Kidney tubule cell (primary cell): ENCODE data around the gene HHAT.

Experiments used
- DNase-seq: peaks from one replicate; pipeline ENCODE4 v3.0.0-alpha.2; 2018; ENCODE audit warnings: low spot score

HHAT gene

DNA sequence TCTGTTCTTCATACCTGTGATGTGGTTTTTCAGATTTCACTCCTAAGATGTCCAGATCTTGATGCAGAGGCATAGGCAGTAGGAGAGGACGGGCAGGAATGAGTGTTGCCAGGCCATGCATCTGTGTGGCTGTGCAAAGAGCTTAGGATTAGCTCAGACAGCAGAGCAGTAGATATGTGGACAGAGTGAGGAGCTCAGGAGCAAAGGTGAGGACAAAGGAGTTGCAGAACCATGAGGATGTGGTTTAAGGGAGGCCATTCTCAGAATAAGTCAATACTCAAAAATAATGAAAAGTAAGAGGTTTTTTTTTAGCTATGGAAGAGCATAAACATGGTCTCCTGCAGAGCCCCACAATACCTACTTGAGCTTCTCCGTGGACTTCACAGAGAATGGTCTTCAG, 158.3 kb downstream of the HHAT start:
- no peak for DNase-seq

DNA sequence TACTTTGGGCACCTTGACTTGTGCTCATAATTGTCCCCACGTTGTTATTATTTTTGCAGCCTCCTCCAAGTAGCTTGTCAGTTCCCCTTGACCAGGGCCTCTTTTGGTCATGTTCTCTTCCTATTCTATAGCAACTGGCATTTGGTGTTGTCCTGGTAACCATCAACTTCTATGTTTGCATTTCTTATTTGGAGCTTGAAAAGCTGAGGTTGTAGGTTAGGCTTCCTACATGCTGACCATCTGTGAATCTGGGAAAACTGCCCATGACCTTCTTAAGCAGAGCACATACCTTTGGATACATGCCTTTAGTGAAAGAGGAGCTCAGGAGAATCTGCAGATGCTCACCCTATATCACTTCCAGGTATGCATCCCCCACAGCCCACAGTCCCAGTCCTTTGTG, 160.8 kb downstream of the HHAT start:
- no peak for DNase-seq

DNA sequence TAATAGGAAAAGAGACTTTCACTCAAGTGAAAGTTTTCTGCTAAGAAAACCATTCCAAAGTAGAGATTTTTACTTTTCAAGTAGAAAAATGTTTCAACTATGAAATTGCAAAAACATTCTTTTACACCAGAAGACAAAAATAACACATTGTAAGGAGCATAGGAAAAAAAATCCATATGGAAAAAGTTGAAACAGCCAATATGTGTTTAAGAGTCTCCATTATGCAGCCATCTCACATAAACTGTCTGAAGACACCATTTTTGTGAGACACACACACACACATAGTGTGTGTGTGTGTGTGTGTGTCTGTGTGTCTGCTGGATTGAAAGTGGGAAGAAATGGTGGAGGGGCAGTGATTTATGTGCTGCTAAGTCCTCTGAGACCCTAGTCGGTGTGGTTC, 162.1 kb downstream of the HHAT start:
- DNase-seq = no peak

DNA sequence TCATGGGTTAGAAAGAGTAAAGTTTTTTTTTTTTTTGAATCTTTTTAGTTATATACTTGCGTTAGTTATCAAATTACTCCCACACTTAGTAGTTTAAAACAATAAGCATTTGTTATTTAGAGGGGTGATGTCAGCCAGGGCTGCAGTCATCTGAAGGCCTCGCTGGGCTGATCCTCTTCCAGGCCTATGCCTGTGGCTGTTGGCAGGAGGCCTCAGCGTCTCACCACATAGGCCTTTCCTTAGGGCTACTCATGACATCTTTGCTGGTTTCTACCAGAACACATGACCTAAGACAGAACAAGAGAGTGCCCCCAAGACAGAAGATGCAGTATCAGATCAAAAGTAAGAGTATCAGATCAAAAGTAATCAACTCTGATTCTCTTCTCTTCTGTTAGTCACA, 167.4 kb downstream of the HHAT start:
- DNase-seq = peak; percentile 61

DNA sequence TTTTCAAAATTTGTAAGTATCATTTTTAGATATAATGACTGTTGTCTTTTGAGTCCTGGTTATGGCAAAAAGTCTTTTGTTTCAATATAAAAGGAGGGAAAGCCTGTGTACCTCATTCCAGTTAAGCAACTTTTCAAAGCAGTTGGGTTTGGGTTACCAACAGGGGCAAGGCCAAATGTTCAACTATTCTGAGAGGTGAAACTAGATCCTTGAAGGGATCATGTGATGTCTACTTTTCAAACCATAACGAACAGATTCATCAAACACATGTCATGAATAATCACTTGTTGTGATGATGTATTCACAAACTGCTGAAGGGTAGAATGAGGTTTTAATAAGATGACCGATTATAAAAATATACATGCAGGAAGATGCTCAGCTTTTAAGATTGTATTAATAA, 171.3 kb downstream of the HHAT start:
- no peak for DNase-seq

DNA sequence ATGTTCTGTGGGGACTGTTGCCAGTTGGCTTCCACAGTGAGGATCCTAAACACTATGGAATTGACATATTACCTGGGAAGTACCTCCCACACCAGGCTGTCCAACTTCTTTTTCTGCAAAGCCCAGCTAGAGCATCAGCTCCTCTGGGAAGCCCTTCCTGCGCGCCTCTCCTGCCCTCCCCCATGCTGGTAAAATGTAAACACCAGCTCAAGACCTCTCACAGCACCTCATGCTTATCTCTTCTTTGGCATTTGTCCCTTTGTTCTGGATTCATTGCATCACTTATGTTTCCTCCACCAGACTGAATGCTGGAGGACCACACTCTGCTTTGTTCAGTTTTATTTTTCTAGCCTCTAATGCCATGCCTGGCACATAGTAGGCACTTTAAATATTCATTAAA, 172.1 kb downstream of the HHAT start:
- no peak for DNase-seq

DNA sequence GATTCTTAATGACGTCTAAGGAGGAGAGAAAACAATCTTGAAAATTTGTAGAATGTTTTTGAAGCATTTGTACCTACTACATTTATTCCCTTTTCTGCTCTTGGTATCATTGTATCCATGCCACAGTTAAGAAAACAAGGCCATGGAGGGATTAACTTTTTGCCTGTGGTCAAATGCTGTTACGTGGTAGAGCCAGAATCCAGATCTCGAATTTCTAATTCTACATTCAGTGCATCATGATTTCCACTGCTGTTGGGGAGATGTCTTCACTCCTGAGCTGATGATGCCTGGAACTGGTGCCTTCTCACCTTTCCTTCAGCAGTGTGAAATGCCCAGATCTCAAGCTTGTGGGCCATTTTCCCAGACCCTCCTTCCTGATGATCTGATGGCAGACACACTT, 175.6 kb downstream of the HHAT start:
- no peak for DNase-seq

DNA sequence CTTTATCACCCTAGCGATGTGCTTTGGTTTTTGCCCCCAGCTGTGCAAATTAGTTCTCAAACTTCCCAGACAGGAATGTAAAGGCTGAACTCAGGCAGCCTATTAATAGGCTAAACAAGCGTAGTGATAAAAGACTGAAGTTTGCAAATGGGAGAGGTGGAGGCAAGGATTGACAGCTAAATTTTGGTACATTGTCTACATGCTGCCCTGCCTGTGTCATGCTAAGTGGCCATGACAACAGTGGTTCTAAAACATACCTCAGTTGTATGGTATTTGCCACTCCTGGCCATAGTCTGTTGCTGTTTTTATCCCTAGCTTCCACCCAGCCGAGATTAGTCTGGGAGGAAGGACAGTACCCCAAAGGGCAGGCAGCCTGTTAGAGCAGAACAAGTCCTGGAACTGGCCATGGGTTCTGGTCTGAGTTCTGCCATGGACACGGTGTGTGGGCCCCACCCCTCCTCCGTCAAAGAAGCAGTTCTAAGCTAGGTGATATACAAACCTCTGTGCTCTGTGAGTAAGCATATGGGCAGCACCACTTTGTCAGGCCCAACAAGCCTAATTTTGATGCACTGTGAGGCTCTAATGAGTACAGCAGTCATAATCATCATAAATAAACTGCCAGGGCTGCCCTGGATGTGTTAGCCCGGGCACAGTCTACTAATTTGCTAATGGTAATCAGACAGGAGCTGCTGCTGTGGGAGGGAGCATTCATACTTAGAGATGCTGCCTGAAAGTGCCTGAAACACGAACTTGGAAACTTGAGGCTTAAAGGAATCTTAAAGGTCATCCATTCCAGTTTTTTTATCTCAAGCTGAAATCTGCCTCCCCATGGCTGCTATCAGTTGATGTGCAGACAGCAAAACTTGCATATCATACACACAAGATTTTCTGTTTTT, 177.1 kb downstream of the HHAT start:
- DNase-seq = peak; percentile 15

DNA sequence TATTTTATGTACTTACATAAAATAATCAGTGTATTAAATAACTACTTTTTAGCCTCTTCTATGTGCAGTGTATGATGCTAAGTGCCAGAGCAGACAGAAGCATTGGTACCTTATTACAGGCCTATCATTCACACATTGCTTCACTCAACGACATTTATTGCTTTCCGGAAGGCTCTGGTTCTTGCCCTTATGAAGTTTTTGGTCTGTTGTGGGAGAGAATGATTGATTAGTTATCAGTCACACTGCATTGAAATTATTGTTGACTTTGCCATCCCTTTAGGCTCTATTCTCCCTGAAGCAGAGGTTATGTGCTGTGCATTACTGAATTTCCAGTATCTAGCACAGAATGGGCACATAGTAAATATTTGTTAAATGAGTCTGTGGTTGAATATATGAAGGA, 178.0 kb downstream of the HHAT start:
- DNase-seq = no peak

DNA sequence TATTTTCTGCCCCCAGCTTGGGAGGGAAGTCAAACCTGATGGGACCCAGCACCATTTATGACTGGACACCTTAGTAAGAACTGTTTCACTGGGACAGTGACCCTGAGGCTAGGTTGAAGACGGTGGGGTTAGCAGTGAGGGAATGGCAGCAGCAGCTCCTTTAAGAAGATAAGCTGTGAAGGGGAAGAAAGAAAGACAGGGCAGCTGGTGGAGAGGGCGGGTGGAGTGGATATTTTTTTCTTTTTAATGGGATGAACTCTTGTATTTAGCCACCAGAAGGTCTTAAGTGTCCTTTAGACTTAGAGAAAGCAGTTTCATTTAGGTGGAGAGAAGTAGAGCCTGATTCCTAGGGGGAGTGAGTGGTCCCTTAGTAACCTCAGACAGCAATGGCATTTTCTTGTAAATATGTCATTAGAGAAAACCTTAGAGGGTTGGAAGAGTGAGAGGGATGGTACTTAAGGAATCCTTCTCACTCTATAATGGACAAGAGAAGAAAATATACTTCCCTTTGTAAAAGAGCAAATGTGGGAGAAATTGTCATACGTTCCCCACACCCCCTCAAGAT, 187.5 kb downstream of the HHAT start:
- DNase-seq = no peak

DNA sequence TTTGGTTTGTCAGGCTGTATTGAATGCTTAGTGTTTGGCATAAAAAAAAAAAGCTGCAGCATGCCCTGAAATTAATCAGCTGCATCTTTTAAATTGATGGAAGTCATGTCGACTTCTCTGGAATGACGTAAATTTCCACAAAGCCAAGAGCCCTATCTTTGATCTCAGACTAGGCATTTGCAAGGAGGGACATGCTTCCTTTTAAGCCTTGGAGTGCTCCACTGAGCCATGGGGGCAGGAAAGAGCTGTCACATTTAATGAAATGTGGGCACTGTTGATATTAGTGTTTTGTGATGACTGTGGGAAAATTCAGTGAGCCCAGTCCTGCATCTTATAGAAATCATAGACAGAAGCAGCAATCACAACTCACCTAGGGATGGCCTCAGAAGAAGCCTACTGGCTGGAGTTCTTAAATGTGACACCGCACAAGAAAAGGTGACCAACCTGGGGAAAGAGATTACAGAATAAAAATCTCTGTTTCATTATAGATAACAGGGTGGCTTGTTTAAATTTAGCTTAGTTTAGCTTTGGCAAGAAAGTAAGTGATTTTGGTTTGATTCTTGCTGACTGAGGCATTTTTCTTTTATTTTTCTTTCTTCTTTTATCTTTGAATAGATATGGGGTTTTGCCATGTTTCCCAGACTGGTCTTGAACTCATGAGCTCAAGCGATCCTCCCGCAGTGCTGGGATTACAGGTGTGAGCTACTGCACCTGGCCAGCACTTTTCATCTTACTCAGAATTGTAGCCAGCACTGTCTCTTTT, 188.2 kb downstream of the HHAT start:
- DNase-seq = no peak

DNA sequence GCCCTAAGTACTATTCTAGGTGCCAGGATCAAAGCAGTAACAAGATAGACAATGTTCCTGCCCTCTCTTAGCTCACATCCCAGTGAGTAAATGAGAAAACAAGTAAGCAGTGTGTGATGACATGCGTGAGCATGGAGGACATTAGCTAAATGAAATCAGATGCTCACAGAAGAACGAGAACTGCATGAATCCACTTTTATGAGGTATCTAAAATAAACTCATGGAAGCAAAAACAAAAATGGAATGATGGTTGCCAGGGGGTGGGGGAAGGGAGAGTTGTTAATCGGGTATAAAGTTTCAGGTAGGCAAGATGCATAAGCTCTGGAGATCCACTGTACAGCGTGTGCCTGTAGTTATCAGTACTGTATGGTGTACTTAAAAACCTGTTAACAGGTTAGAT, 195.1 kb downstream of the HHAT start:
- DNase-seq = no peak

DNA sequence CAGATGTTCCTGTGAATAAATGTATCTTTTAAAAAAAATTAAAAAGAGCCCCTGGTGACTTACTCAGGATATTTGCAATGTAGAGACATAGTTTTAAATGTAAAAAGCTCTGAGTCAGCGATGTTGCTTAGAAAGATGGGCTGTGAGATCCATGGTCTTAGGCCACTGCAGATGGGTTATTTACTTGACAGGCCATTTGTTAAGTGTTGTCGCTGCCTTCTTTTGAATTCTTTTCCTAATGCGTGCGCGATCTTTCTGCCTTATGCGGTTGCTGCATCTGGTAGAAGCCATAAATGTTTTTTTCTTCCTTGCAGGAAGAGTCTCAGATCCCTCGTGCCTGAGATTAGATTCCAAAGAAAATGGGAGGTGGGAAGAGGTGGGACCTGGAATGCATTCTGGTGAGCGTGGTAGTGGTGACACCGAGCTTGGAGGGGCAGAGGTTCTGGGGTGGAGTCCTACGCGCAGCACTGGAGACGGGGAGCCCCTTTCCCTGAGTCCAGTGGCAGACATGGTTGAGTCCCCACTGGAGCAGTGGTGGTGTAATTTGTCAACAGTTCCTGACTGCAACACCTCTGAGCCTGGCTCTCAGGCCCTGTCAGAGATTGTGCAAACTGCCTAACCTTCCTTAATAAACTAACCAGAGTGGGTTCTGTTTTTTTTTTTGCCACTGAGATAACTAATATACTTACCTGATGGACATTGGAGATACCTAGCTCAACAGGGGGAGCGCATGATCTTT, 197.2 kb downstream of the HHAT start:
- DNase-seq = no peak

DNA sequence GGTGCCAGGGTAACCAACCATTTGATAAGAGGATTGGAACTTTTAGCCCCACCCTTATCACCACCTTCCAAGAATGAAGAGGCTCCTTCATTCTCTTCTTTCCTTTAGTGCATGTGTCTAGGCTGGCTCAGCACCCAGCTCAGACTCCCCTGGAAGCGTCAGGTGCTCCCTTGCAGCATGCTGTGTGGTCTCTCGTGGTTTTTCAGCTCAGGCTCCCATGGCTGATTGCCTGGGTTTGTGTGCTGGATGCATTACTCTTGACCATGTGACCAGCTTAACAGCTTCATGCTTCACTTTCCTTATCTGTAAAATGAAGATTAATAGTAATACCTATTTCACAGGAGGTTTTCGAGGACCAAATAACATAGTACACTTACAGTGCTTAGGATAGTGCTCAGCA, 198.4 kb downstream of the HHAT start:
- DNase-seq = peak; percentile 9

DNA sequence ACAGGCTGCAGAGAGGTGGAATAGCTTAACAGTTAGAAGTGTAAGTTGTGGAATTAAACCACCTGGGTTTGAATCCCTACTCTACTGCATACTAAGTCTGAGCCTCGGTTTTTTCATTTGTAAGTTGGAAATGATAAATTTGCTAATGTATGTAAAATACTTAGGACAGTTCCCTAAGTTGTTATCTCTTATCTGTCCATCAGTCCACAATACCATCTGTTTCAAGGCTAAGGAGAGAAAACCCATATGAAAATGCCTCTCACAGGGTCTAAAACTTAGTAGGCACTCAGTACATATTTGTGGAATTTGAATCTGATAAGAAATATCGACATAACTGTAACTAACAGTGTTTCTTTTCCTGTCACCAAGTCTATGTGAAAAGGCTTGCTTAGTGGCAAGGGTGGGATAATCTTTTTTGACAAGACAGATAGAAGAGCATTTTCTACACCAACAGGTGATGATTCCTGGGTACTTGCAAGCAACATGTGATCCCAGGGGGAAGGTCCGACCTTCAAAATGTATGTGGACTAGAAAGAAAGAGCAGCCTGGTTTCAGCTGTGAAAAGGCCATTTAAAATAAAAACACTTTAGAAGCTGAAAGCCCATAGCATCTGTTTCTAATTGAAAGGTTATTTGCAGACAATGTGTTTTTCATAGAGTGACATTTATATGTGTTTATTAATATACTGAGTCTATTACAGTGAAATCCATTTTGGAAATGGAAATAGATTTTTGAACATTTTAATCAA, 202.9 kb downstream of the HHAT start:
- DNase-seq = no peak

DNA sequence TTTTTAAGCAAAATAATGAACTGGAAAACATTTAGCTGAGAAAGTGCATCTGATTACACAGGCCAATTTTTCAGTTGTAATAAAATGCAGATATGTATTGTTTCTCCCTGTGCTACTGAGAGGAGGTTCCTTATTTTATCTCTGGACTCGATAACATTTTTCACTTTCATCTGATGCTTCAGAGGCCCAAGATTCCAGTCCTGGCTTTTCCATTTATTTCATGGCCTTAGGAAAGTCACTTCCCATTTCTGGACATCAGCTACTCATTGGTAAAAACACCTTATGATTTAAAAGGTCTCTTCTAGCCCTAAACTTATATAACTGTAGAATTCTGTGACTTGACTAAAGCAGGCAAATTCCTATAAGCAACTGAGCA, 203.5 kb downstream of the HHAT start:
- no peak for DNase-seq

DNA sequence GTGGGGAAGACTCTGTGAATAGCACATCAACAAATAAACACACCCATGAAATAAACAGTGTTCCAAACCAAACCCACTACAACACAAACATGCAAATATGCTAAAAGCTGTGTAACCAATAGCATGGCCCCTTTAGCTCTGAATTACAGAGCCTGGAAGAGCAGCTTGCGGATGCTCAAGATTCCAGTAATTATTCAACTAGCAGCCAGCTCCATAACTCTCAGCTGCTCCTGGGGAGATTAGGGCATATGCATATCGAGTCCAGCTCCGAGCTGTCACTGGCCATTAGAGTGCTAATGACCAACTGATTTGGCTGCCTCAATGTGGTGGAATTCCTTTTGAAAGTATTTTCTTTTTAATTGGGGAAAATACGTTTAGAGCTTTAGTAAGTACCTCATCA, 207.1 kb downstream of the HHAT start:
- DNase-seq = no peak

DNA sequence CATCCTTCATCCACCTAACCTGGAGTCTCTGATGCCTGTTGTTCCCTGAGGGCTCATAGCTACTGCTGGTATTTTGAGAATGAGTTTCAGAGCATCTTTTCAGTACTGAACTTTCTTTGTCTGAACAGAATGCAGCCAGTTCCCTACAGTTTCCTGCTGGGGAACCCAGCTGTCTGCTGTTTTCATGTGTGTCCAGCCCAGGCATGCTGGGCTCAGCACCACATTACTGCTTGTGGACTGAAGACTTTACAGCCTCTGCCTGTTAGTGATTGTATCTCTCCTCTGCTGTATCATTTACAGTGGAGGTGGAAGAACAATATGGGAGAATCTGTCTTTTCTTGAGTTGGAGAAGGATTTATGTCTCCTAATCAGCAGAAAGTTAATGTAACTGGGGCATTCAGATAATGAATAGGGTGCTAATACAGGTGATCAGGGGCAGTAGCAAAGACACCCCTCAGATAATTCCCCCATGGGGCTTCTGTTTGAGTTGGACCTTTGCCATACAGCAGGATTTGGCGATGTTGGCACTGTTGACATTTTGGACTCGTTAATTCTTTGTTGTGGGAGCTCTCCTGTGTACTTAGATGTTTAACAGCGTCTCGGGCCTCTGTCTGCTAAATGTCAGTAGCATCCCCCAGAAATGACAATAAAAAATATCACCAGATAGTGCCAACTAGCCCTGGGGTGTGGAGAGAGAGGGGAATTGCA, 207.7 kb downstream of the HHAT start:
- DNase-seq = no peak

DNA sequence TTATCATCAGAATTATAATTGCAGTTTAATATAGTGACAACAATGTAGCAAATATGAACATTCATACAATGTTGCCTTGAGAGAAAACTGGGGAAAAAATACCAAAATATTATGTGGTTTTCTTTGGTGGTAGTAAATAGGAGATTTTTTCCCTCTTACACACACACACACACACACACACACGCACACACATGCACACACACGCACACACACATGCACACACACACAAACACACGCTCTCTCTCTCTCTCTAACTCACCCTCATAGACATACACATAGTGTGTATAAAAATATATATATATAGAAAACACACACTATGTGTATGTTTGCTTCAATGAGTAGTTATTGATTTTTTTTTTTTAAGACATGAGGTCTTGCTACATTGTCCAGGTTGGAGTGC, 211.6 kb downstream of the HHAT start:
- no peak for DNase-seq

DNA sequence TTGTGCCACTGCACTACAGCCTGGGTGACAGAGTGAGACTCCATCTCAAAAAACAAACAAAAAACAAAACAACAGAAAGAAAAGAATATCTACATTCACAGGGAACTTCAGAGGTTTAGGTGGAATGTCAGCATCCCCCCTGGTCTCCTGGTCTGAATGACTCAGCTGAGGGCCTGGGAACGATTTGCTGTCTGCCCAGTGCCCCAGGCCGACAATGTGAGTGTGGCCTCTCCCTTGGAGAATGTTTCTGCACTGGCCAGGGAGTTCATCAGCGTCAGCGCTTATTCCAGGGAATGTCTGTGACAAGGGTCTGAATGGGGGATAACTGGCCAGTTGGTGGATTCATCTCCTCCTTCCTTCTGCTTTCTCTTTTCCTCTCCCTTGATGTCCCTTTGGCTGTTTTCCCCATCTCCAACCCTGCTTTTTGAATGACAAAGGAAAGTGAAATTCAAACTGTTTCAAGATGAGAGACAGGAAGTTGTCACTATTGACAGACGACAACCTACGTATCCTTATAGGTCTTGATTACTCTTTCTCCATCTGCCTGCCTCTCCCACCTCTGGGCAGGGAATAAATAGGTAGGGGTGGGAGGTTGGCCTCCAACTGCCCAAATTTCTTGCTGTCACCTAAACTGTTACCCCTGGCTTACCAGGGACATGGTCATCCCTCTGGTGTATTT, 213.1 kb downstream of the HHAT start:
- peak; percentile 10 for DNase-seq

DNA sequence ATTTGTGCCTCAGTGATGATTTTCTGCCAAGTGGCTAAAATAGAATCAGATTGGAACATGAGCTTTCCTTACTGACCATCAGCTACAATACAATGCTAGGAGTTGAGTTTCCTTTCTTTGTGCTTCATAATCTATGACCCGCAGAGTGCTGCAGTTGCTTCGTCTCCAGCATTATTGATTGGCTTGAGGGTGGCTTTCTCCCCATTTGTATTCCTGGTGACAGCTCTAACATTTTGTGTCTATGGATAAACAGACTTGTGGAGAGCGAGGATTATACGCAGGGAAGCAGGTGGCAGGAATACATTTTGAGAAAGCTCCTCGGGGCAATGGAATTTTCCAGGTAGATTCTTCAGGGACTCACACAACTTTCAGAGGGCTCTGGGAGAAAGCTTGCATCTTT, 223.2 kb downstream of the HHAT start:
- DNase-seq = no peak
